GM12891 (cell line): ENCODE data around the gene KIAA0319L.

ENCODE experiments used
- PAX5 ChIP-seq: IDR thresholded peaks from 2 replicates; pipeline ENCODE4 v1.6.1; 2011; ENCODE audit warnings: low read length, moderate library complexity, mild to moderate bottlenecking; ENCODE audit not compliant: insufficient read depth, severe bottlenecking
- POLR2A ChIP-seq: IDR thresholded peaks from 2 replicates; pipeline ENCODE4 v1.6.1; 2011; ENCODE audit warnings: low read depth, low read length, control low read depth
- POLR2AphosphoS5 ChIP-seq: IDR thresholded peaks from 2 replicates; pipeline ENCODE4 v1.6.1; 2011; ENCODE audit warnings: low read depth, low read length, control low read depth
- SPI1 ChIP-seq: IDR thresholded peaks from 2 replicates; pipeline ENCODE4 v1.6.1; 2011; ENCODE audit warnings: low read depth, low read length, control low read depth
- TAF1 ChIP-seq: IDR thresholded peaks from 2 replicates; pipeline ENCODE4 v1.6.1; 2011; ENCODE audit warnings: low read depth, low read length, control low read depth

GRCh38 chr1:35401049-35401448 is 156.2 kb downstream of the KIAA0319L start:
- TF ChIP-seq POLR2A (no peak), POLR2AphosphoS5 (no peak), TAF1 (no peak), PAX5 (no peak), SPI1 (no peak)
